ENCODE measurements around the gene CUL3.
"Not testable (repeated sequence)": the region's sequence is repeated elsewhere in the genome, so short reads cannot be mapped to it uniquely, and the experiment has no call there.

Gene CUL3

GRCh38 chr2:224532931-224533330 lies 52.2 kb downstream of the CUL3 start:
- no peak for DNase-seq

DNA sequence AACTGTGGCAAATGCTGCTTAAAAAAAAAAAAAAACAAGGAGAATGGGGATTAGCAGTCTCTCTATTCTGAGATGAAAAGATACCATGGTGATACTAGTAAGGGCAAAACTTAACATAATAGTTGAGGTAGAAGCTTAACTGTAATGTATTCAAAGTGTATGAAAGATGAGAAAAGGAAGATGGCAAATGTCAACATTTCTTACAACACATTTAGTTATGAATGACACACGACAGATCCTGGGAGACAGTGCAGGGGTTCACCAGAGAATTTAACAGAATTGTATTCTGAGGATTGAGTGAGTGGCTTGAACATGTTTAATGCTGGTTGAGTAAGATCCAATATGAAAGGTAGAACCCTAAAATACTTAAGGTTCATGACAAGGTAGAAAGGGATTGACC lies 52.7 kb downstream of the CUL3 start:
- DNase-seq, result no peak

- DNase-seq, result no peak
These were observed 57.0 kb downstream of the CUL3 start for GRCh38 chr2:224528171-224528570.

GRCh38 chr2:224525774-224526173 lies 59.4 kb downstream of the CUL3 start:
- no peak for DNase-seq

DNA sequence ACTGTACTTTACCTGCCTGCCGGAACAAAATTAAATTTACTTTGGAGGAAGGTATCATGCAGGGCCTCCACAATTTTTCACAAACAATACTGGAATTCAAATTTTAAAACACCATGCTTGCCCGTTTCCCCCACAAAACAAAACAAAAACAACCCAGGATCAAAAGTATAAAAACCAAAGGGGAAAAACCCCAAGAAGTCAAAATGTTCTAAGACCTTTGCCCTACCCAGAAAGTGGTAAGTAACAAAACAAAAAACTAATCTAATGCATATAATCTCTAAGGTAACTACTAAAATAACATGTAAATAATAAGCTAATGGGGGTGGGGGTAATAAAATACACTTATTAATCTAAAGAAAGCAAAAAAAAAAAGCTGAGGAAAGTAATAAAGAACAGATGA lies 60.5 kb downstream of the CUL3 start:
- no peak for DNase-seq

DNA sequence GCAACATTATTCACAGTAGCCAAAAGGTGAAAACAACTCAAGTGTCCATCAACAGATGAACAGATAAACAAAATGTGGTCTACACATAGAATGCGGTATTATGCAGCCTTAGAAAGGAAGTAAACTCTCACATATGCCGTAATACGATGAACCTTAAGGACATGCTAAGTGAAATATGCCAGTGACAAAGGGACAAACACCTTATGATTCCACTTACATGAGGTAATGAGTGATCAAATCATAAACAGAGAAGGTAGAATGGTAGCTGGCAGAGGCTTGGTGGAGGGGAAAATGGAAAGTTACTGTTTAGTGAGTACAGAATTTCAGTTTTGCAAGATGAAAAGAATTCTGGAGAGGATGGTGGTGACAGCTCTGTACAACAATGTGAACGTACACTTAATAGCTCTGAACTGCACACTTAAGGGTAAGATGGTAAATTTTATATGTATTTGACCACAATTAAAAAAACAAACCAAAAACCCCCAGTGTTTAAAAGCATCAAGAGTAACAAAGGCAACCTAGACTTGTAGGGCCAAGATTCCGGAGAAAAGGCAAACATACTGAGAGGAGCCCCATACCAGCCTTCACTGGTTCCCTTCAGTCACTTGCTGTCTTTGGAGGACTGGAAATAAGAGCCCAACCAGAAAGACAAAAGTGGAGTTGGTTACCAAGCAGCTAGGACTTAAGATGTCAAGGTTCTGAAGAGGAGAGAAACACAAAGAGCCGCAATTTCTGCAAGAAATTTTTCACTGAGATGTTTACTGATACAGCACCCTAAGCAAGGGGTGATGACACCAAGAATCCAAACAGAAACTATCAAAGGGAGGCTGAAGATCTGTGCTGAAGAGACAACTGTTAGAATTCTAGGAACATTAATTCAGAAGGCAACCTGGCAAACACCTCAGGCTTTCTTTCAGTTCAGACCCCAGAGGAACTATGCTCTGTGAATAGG lies 61.3 kb downstream of the CUL3 start:
- DNase-seq, result no peak

GRCh38 chr2:224522483-224522882 lies 62.7 kb downstream of the CUL3 start:
- not testable (repeated sequence) for DNase-seq

GRCh38 chr2:224520064-224520463 lies 65.1 kb downstream of the CUL3 start:
- DNase-seq, result no peak

GRCh38 chr2:224518806-224519580 lies 66.2 kb downstream of the CUL3 start:
- DNase-seq, result no peak

- DNase-seq, result no peak
These were observed 67.2 kb downstream of the CUL3 start for GRCh38 chr2:224517963-224518362.

GRCh38 chr2:224516393-224516792 lies 68.8 kb downstream of the CUL3 start:
- not testable (repeated sequence) for DNase-seq

DNA sequence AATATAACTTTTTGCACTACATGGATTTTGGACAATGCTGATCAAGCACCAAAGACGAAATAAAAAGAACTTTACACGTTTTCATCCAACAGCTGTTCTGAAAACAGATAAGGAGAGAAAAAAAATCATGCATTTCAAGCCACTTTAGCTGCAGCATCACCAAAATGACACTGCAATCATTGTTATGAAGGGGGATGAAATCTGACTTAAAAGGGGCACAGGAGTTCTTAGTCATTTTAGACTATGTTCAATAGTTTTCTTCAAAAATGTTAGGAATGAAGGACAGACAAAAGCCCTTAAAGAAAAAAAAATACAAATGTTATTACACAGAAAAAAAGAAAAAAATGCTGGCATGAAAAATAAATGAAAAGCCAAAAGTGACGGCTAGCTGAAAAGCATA lies 71.2 kb downstream of the CUL3 start:
- no peak for DNase-seq

GRCh38 chr2:224507789-224508188 lies 77.4 kb downstream of the CUL3 start:
- DNase-seq, result no peak

GRCh38 chr2:224506494-224506893 lies 78.7 kb downstream of the CUL3 start:
- no peak for DNase-seq

DNA sequence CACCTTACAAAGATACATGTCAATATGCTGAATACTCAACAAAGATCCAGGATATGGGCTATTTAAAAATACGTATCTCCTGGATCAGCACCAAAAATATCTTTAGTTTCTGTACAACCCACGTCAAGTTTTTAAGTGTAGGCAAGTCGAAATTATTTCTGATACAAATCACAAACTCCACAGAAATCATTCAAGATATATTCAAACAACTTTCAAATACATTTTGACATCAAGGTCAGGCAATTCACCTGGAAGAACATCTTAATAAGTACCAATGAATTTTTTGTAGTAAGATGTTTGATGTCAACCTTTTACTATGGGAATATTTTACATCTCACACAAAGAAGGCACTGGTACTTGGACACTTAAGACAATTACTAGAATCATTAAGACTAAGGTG lies 86.2 kb downstream of the CUL3 start:
- DNase-seq, result no peak

GRCh38 chr2:224492531-224492930 lies 92.6 kb downstream of the CUL3 start:
- DNase-seq, result no peak

GRCh38 chr2:224487940-224488339 lies 97.2 kb downstream of the CUL3 start:
- not testable (repeated sequence) for DNase-seq

- DNase-seq, result peak; percentile 12 to 21
These were observed 99.8 kb downstream of the CUL3 start for GRCh38 chr2:224485081-224486014.

DNA sequence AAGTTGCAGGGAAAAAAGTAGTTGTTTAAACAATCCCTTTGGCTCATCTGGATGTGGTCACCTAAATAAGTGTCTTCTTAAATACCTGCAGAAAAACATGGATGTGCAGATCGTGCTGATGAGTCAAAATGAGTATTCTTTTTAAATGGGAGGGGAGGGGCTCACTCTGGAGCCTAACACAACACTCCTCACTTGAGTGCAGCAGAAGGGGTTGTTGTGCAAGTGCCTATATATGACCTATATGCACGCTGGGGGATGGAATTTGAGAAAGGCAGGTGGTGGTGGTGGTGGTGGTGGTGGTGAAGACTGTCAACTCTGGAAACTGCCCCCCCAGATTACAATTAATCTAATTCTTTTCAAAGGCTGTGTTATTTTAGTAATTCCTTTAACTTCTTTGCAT lies 105.3 kb downstream of the CUL3 start:
- DNase-seq, result no peak

GRCh38 chr2:224472827-224473226 lies 112.3 kb downstream of the CUL3 start:
- no peak for DNase-seq

DNA sequence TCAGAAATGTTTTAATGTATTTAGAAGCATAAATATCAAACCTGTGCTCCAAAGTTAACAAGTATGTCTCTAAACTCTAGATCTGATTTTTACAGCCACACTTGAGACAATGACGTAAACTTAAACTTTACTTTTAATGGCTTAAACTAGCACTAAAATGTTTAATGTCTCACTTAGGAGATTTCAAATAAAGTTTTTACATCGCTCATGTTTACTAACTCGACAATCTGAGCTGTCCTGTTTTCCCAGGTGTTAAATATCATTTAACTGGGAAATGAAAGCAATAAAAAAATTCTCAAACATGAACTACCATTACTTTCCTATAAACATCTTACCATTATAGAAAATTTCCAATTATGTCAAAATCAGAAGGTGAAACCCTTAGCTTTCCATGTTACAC lies 113.0 kb downstream of the CUL3 start:
- DNase-seq, result no peak

- no peak for DNase-seq
These were observed 115.7 kb downstream of the CUL3 start for GRCh38 chr2:224469374-224469964.

Measured in SHP77 (cell line).